Measurements from ENCODE around the gene ANO2. TPM values are rescaled to one million over a fixed set of nuclear protein-coding genes. Genes with fewer than 3 reads are reported as not detected.
"Not testable (repeated sequence)": the region's sequence is repeated elsewhere in the genome, so short reads cannot be mapped to it uniquely, and the experiment has no call there.

Gene ANO2
- polyA plus RNA-seq, 1 donor from 2014 or later: 1.8 TPM

- no peaks in the 10 kb centered on the region for H4K20me1 ChIP-seq (ENCODE audit: insufficient read depth)
- no peak overlapping the region for H3K27ac ChIP-seq (ENCODE audit: low read length)
- H3K4me2 ChIP-seq (ENCODE audit: low read length): no peak overlapping the region
- no peaks in the 10 kb centered on the region for H3K36me3 ChIP-seq (ENCODE audit: insufficient read depth, low read length)
- no peaks in the 10 kb centered on the region for H3K79me2 ChIP-seq (replicated peaks; ENCODE audit: insufficient read depth, low read length)
- H3K27me3 ChIP-seq (ENCODE audit: insufficient read depth, low read depth, low read length): no peaks in the 10 kb centered on the region
- H3F3A ChIP-seq (ENCODE audit: insufficient read depth, low read length, poor library complexity, severe bottlenecking): no peaks in the 10 kb centered on the region
- no peaks in the 10 kb centered on the region for H3K9me2 ChIP-seq (ENCODE audit: insufficient read depth, low read length)
- TF ChIP-seq RAD21 (conservative IDR thresholded peaks at IDR 0.05) (no peak), EZH2 (IDR thresholded peaks at IDR 0.05; ENCODE audit: borderline replicate concordance, insufficient read depth, low read length, poor library complexity, severe bottlenecking) (no peak), CTCF (IDR thresholded peaks at IDR 0.05; ENCODE audit: poor library complexity, severe bottlenecking) (no peak), MXI1 (conservative IDR thresholded peaks at IDR 0.05; ENCODE audit: poor library complexity, severe bottlenecking) (no peak), POLR2AphosphoS5 (IDR thresholded peaks at IDR 0.05) (no peak), EP300 (conservative IDR thresholded peaks at IDR 0.05; ENCODE audit: poor library complexity, severe bottlenecking) (no peak), REST (IDR thresholded peaks at IDR 0.05; ENCODE audit: borderline replicate concordance) (no peak), TAF1 (IDR thresholded peaks at IDR 0.05; ENCODE audit: low read depth) (no peak), SMC3 (conservative IDR thresholded peaks at IDR 0.05; ENCODE audit: poor library complexity) (no peak)
- no peak overlapping the region for H2AFZ ChIP-seq (ENCODE audit: low read depth, low read length)
- H3K9me3 ChIP-seq (ENCODE audit: low read length): no peaks in the 10 kb centered on the region
- no peak overlapping the region for H3K9ac ChIP-seq (ENCODE audit: low read length)
- H3K4me3 ChIP-seq (ENCODE audit: low read length): no peak overlapping the region
Measured at GRCh38 chr12:5660238-5660637, 284.8 kb downstream of the ANO2 start.

GRCh38 chr12:5658339-5658941, 286.6 kb downstream of the ANO2 start:
- not testable (repeated sequence) for H3K9me2 ChIP-seq (ENCODE audit: insufficient read depth, low read length)

GRCh38 chr12:5656836-5657235, 288.2 kb downstream of the ANO2 start:
- no peaks in the 10 kb centered on the region for H3K27me3 ChIP-seq (ENCODE audit: insufficient read depth, low read depth, low read length)
- no peak overlapping the region for H3K4me2 ChIP-seq (ENCODE audit: low read length)
- H4K20me1 ChIP-seq (ENCODE audit: insufficient read depth): no peaks in the 10 kb centered on the region
- H3K36me3 ChIP-seq (ENCODE audit: insufficient read depth, low read length): no peaks in the 10 kb centered on the region
- H3K27ac ChIP-seq (ENCODE audit: low read length): no peak overlapping the region
- no peaks in the 10 kb centered on the region for H3F3A ChIP-seq (ENCODE audit: insufficient read depth, low read length, poor library complexity, severe bottlenecking)
- H3K79me2 ChIP-seq (replicated peaks; ENCODE audit: insufficient read depth, low read length): no peaks in the 10 kb centered on the region
- H2AFZ ChIP-seq (ENCODE audit: low read depth, low read length): no peak overlapping the region
- no peak overlapping the region for H3K9ac ChIP-seq (ENCODE audit: low read length)
- no peak for TF ChIP-seq EP300 (conservative IDR thresholded peaks at IDR 0.05; ENCODE audit: poor library complexity, severe bottlenecking)
- TF ChIP-seq REST (IDR thresholded peaks at IDR 0.05; ENCODE audit: borderline replicate concordance): no peak
- no peak for TF ChIP-seq EZH2 (IDR thresholded peaks at IDR 0.05; ENCODE audit: borderline replicate concordance, insufficient read depth, low read length, poor library complexity, severe bottlenecking)
- TF ChIP-seq POLR2AphosphoS5 (IDR thresholded peaks at IDR 0.05): no peak
- no peak for TF ChIP-seq RAD21 (conservative IDR thresholded peaks at IDR 0.05)
- no peak for TF ChIP-seq MXI1 (conservative IDR thresholded peaks at IDR 0.05; ENCODE audit: poor library complexity, severe bottlenecking)
- no peak for TF ChIP-seq CTCF (IDR thresholded peaks at IDR 0.05; ENCODE audit: poor library complexity, severe bottlenecking)
- no peak for TF ChIP-seq SMC3 (conservative IDR thresholded peaks at IDR 0.05; ENCODE audit: poor library complexity)
- no peak for TF ChIP-seq TAF1 (IDR thresholded peaks at IDR 0.05; ENCODE audit: low read depth)
- no peaks in the 10 kb centered on the region for H3K9me2 ChIP-seq (ENCODE audit: insufficient read depth, low read length)
- no peak overlapping the region for H3K4me3 ChIP-seq (ENCODE audit: low read length)
- H3K9me3 ChIP-seq (ENCODE audit: low read length): no peaks in the 10 kb centered on the region

More at GRCh38 chr12:5658339-5658941, 286.6 kb downstream of the ANO2 start:
- H3K4me2 ChIP-seq (ENCODE audit: low read length); H3K27ac ChIP-seq (ENCODE audit: low read length); H3K36me3 ChIP-seq (ENCODE audit: insufficient read depth, low read length); H3K79me2 ChIP-seq (replicated peaks; ENCODE audit: insufficient read depth, low read length); H3K27me3 ChIP-seq (ENCODE audit: insufficient read depth, low read depth, low read length); H4K20me1 ChIP-seq (ENCODE audit: insufficient read depth); H3F3A ChIP-seq (ENCODE audit: insufficient read depth, low read length, poor library complexity, severe bottlenecking); H3K4me3 ChIP-seq (ENCODE audit: low read length); H3K9ac ChIP-seq (ENCODE audit: low read length); H2AFZ ChIP-seq (ENCODE audit: low read depth, low read length); H3K9me3 ChIP-seq (ENCODE audit: low read length): not testable (repeated sequence)

All from neural cell (in vitro differentiated cells).